SHP77 (cell line): Measurements from ENCODE around the gene DGKB.
"Not testable (repeated sequence)": the region's sequence is repeated elsewhere in the genome, so short reads cannot be mapped to it uniquely, and the experiment has no call there.

ENCODE experiments used
- DNase-seq, 2 experiments: peaks; one replicate each; lab custom pipeline; 2025; lab: John Stamatoyannopoulos, UW

Gene DGKB

DNA sequence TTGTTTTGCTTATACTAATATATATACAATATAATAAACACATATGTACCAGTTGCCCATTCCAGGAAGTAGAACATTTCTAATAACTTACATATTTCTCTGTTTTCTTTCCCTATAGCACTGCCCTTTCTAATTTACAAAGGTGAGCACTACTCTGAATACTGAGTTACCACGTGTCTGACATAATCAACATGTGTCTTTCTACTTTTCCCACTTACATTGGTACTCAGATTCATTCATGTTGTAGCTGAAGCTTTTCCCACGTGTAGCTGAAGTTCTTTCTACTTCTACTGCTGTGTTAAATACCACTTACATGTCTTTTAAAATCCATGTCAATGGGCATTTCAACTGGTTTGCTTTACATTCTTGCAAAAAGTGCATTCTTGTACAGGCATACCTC is 317.3 kb downstream of the DGKB start:
- DNase-seq = no peak

- DNase-seq = no peak
These were observed 319.0 kb downstream of the DGKB start for GRCh38 chr7:14583518-14583917.

DNA sequence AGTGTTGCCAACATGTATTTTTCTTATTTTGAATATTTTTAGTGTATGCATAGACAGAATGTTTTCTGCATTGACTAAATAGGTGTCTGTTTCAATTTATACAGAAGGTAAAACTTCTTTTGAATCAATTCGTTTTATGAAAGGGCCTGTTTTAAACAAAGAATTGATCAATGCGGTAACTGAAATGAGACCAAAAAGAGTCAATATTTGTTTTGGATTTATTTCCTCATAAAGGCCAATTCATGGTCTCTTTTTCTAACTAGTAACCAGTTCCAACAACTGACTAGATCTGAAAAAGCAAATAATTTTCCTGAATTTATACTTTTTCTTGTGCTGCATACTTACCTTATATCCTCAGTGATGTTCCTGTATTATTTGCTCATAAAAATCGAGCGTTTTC is 320.5 kb downstream of the DGKB start:
- no peak for DNase-seq

DNA sequence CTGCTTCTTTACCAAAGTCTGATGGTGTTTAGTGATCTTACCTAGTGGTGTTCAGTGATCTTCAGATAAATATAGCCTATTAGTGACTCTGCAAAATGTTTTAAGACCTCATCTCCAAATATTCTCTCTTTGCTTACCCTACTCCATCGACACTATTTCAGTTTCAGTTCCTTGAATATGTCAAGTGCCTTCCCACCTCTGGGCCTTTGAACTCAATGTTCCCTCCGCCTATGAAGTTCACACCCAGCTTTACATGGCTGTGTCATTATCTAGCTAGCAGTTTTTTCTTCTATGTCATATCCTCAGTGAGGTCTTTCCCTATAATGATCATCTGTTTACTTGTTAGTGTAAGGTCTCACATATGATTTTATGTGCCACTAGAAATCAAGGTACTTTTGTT is 322.6 kb downstream of the DGKB start:
- DNase-seq = no peak

- DNase-seq = no peak
These were observed 326.0 kb downstream of the DGKB start for GRCh38 chr7:14576578-14576977.

DNA sequence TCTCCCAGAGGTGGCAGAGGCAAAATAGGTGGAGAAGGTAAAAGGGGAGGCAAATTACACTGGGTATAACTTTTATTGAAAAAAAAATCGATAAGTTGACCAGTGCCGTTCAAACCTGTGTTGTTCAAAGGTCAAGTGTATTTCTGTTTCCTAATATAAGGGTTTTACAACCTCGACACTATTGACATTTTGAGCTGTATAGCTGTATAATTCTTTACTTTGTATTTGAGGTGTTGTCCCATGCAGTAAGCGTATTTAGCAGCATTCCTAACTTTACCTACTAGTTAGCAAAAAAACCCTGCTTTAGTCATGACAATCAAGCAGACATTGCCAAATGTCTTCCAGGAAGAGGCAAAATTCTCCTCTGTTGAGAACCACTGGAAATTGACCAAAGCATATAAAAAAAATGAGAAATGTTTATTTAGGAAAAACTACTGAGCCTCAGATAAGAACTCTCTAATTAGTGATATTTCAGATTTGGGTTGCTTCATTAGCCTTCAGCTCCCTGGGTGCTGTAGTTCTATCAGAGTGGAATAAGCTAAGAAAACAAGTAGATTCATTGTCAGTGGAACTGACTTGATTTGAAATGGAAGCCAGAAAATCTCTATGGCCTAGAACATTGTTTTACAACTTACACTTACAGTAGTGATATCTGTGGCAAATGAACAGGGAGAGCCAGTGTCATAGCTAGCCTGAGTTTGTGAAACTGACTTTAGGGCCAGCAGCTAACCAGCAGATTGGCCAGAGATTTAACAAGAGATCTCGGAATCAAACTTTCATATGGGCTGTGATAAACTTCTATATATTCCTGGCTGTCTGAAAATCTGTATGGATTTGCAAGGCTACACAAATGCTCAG is 331.6 kb downstream of the DGKB start:
- no peak for DNase-seq

GRCh38 chr7:14552060-14552459 is 350.5 kb downstream of the DGKB start:
- DNase-seq = no peak

DNA sequence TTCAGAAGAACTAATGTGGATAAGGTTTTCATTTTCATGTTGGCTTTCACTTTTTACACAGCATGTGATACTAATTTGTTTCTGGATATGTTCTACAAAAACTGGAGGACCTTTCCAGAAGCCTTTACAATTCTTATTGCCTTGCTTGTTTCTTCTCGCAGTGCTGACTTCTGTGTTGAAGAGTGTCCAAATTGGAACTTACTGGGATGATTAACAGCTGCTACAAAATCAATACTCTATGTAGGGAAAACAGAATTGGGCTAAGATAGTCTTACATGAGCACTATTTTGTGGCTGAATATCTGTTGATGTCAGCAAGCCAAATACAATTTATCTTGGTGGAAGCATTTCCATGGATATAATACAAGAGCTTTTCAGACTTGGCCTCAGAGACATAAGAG is 351.2 kb downstream of the DGKB start:
- no peak for DNase-seq

GRCh38 chr7:14542624-14543023 is 359.9 kb downstream of the DGKB start:
- no peak for DNase-seq

DNA sequence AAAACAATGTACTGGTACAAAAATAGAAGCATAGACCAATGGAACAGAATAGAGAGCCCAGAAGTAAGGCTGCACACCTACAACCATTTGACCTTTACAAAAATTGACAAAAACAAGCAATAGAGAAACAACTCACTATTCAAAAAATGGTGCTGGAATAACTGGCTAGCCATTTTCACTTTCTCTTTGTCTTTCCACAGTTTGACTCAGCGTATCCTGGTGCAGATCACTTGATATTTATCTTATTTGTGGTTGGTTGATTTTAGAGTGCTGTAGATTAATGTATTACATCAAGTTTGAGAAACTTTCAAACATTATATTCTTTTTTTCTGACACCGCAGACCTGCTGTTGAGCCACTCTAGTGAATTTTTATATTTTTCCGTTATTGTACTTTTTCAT is 381.4 kb downstream of the DGKB start:
- no peak for DNase-seq

DNA sequence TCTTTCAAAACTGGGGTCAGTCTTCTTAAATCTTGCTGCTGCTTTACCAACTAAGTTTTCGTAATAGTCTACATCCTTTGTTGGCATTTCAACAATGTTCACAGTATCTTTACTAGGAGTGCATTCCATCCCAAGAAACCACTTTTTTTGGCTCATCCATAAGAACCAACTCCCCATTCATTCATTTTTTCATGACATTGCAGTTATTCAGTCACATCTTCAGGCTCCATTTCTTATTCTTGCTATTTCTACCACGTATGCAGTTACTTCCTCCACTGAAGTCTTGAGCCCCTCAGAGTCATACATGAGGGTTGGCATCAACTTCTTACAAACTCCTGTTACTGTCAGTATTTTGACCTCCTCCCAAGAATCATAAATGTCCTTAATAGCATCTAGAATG is 392.3 kb downstream of the DGKB start:
- DNase-seq = no peak

- DNase-seq = peak; percentile 55 to 85
These were observed 394.9 kb downstream of the DGKB start for GRCh38 chr7:14507617-14508016.

DNA sequence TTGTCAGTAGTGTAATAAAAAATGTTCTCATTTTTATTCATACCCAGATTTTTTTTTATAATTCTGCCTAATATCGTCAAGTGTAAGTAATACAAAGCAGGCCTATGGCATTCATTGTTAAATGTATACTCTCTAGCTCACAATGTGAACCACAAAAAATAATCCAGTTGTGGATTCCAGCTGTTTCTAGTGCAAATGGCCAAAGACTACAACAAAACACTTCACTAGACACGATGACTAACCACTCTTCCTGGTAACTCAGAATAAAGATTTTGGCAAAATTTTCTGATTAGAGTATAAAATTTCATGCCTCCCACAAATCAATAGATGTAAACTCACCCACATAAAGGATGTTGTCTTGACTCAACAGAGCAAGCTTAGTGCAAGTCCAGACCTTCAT is 396.6 kb downstream of the DGKB start:
- no peak for DNase-seq

GRCh38 chr7:14504134-14504533 is 398.4 kb downstream of the DGKB start:
- peak; percentile 14 to 30 for DNase-seq

DNA sequence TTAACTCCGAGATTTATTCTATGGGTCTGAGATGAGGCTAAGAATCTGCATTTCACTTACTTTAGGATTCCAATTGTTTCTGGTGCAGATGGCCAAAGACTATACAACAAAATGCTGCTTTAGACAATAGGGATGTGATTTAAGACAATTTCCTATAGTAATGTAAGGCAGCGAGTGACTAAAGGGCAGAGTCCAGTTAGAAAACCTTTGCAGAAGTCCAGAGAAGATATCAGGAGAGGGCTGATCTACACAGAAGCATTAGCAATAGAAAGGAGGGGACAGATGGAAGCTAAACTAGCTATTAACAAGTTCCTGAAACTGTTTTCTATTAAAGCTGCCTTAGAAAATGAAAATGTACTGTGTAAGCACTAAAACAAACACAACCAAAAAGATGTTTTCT is 398.9 kb downstream of the DGKB start:
- no peak for DNase-seq

DNA sequence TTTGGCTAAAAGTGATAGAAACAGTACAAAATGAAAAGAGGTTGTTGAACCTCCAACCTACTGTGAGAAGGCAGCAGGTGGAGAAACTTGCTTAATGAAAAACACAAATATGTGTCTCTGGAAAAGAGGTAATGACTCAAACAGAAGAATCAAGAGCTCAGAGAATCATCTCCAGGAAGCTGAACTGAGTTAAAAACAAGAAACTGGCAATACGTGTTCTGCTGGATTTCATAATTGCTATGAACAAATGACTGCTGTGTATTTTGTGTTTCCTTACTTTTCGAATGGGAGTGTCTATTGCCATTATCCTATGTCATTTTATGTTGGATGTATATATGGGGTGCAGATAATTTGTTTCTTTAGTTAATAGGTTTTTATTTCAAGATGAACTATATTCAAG is 401.1 kb downstream of the DGKB start:
- no peak for DNase-seq

GRCh38 chr7:14497390-14497789 is 405.2 kb downstream of the DGKB start:
- no peak for DNase-seq

- DNase-seq = no peak
These were observed 406.9 kb downstream of the DGKB start for GRCh38 chr7:14495633-14496032.

DNA sequence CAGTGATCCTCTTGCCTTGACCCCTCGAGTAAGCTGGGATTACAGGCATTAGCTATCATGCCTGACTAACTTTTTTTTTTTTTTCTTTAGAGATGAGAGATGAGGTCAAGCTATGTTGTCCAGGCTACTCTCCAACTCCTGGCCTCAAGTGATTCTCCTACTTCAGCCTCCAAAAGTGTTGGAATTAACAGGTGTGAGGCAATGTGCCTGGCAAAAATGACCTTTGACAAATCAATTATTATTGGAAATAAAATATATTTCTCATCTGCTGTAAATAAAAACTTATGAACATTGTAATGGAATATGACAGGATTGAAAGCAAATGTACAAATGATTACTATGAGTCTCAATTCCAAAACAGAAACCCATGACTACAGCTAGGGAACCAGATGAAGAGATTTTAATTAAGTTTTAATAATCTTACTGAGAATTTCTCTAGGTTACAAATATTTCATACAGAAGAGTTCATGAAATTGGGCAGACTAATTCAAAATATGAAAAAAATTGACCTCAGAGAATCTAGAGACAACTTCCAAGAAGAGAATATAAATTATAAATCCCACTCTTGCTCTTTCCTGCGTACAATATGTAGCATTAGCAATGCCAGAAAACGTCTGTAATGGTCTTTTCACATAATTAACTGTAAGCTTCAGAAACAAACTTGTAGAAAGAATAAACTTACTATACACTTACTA is 414.7 kb downstream of the DGKB start:
- DNase-seq = no peak

GRCh38 chr7:14483663-14484062 is 418.9 kb downstream of the DGKB start:
- DNase-seq = no peak

DNA sequence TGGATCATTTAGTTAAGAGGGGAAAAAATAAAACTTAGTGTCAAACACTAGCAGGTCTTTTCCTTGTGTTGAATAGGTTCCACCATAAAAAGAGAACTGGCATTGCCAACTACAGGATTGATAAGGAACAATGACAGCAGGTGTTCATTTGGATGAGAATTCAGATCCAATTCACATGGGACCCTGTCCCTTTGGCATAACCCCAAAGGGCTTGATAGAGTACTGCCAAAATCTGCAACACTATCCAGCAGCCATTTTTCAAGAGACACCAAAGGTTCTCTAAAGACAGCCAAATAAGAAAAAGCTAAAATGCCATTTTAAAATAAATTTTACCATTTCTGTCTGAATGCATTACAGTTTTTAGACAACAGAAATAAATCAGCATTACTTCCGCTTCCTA is 422.3 kb downstream of the DGKB start:
- no peak for DNase-seq

DNA sequence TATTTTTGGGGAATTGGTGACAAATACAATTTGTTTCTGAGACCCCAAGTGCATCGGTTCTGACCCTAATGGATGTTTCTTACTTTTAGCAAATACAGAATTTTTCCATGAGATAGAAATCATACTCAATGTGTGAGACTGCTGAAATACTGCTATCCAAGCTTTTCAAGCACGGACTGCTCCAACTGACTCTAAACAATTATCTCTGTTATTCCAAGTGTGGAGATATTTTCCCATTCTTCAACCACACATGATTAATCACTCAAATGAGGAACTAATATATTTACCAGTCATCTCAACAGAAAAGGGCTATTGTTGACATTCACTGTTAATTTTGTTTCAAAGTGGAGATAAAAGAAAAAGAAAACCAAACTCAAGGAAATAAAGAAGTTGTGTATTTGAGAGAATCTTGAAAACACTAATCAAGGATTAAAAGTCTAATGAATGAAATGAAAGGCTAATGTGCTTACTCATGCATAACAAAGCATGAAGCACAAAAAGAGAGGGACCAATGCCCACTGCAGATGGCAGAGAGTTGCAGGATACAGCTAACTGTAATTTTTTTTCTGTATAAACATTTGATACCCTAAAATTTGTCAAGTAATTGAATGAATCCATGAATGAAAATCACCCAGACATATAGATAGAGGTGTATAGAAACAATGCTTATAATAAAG is 423.6 kb downstream of the DGKB start:
- DNase-seq = no peak

DNA sequence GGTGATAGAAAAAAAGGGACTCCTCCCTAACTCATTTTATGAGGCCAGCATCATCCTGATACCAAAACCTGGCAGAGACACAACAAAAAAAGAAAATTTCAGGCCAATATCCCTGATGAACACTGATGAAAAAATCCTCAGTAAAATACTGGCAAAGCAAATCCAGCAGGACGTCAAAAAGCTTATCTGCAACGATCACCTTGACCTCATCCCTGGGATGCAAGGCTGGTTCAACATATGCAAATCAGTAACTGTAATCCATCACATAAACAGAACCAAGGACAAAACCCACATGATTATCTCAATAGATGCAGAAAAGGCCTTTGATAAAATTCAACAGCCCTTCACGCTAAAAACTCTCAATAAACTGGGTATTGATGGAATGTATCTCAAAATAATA is 440.8 kb downstream of the DGKB start:
- DNase-seq = not testable (repeated sequence)
